ENCODE results near the gene MOCS3. TPM values are rescaled to one million over a fixed set of nuclear protein-coding genes. Genes with fewer than 3 reads are reported as not detected.

Gene MOCS3
- total RNA-seq, 1 experiment from 2014 or later = 6.4 TPM

- no peak for TF ChIP-seq EZH2 (IDR thresholded peaks at IDR 0.05)
- intact Hi-C loops (cut with micrococcal nuclease) = no loop called here
- Histone ChIP-seq H3K36me3 (ENCODE audit: control insufficient read depth in 1 of 2, insufficient read depth in 2 of 2, low read length in 2 of 2) (peaks cover 33 to 60% of the 10 kb centered on the region in 2 experiments), H2AFZ (ENCODE audit: low read depth, low read length, poor library complexity, severe bottlenecking) (no peak overlapping the region), H3K4me1 (ENCODE audit: control insufficient read depth in 1 of 2, insufficient read depth in 2 of 2, low read length in 2 of 2) (peaks cover 2 to 12% of the 10 kb centered on the region in 2 experiments; a peak in 3 of 4 replicates), H4K20me1 (ENCODE audit: insufficient read depth) (peaks cover 73% of the 10 kb centered on the region; the same call in 1 of the 2 replicates), H3K9ac (ENCODE audit: low read length) (no peak overlapping the region), H3K79me2 (ENCODE audit: insufficient read depth, low read length) (peaks cover 100% of the 10 kb centered on the region), H3K9me2 (ENCODE audit: insufficient read depth) (no peaks in the 10 kb centered on the region), H3K27me3 (ENCODE audit: insufficient read depth, low read length) (no peaks in the 10 kb centered on the region), H3K4me3 (replicated peaks in 1 of 2; ENCODE audit: low read depth in 1 of 2, low read length in 2 of 2) (no peak overlapping the region), H3K27ac (ENCODE audit: low read depth, low read length) (no peak overlapping the region), H3K4me2 (ENCODE audit: low read length) (no peak overlapping the region), H3K9me3 (ENCODE audit: control insufficient read depth in 1 of 2, insufficient read depth in 1 of 2, low read depth in 1 of 2, low read length in 2 of 2) (no peaks in the 10 kb centered on the region)
- RAD21 ChIA-PET (ENCODE audit: low non-redundant PET in 1 of 2, low total read pairs in 2 of 2, uncharacterized antibody in 2 of 2, unreplicated experiment in 2 of 2) = no interaction called here
- no peak for DNase-seq (ENCODE audit: low read depth, low spot score)
- POLR2A ChIA-PET = no interaction called here
- no peak for ATAC-seq
- CTCF ChIA-PET = interaction anchor here (1.0 kb wide), 1 partner anchor 130 kb away, joined by 4 read pairs; the partner anchor contains the start of gene BCAS4
- BruUV-seq (replicated peaks) = no TSS peak
These were observed 34.2 kb upstream of the MOCS3 start for GRCh38 chr20:50924261-50924920.

- Histone ChIP-seq H3K27ac (ENCODE audit: low read depth, low read length) (no peak overlapping the region), H4K20me1 (ENCODE audit: insufficient read depth) (peaks cover 60% of the 10 kb centered on the region; the same call in 1 of the 2 replicates), H2AFZ (ENCODE audit: low read depth, low read length, poor library complexity, severe bottlenecking) (no peak overlapping the region), H3K79me2 (ENCODE audit: insufficient read depth, low read length) (peaks cover 89% of the 10 kb centered on the region), H3K36me3 (ENCODE audit: control insufficient read depth in 1 of 2, insufficient read depth in 2 of 2, low read length in 2 of 2) (peaks cover 33 to 55% of the 10 kb centered on the region in 2 experiments), H3K4me3 (replicated peaks in 1 of 2; ENCODE audit: low read depth in 1 of 2, low read length in 2 of 2) (no peak overlapping the region), H3K4me1 (ENCODE audit: control insufficient read depth in 1 of 2, insufficient read depth in 2 of 2, low read length in 2 of 2) (peaks cover 2 to 19% of the 10 kb centered on the region in 2 experiments; a peak in 3 of 4 replicates), H3K4me2 (ENCODE audit: low read length) (no peak overlapping the region), H3K27me3 (ENCODE audit: insufficient read depth, low read length) (no peaks in the 10 kb centered on the region), H3K9me3 (ENCODE audit: control insufficient read depth in 1 of 2, insufficient read depth in 1 of 2, low read depth in 1 of 2, low read length in 2 of 2) (no peaks in the 10 kb centered on the region), H3K9ac (ENCODE audit: low read length) (no peak overlapping the region), H3K9me2 (ENCODE audit: insufficient read depth) (no peaks in the 10 kb centered on the region)
- CTCF ChIA-PET = interaction anchor here (1.2 kb wide), 1 partner anchor 132 kb away, joined by 3 read pairs; the partner anchor contains the start of gene BCAS4
- TF ChIP-seq EZH2phosphoT487 (IDR thresholded peaks at IDR 0.05; ENCODE audit: borderline replicate concordance) = no peak
- no peak for TF ChIP-seq CBX3 (IDR thresholded peaks at IDR 0.05; ENCODE audit: low read depth)
- TF ChIP-seq ELF1 (IDR thresholded peaks at IDR 0.05; ENCODE audit: borderline replicate concordance, low read depth) = no peak
- no peak for TF ChIP-seq YY1 (IDR thresholded peaks at IDR 0.05; ENCODE audit: extremely low read depth, insufficient replicate concordance, low read depth, low read length)
- no peak for TF ChIP-seq SRF (IDR thresholded peaks at IDR 0.05; ENCODE audit: low read depth)
- no peak for TF ChIP-seq ZNF274 (IDR thresholded peaks at IDR 0.05; ENCODE audit: low read depth, low read length)
- no peak for TF ChIP-seq CEBPB (IDR thresholded peaks at IDR 0.05; ENCODE audit: low read depth)
- no peak for TF ChIP-seq SP1 (IDR thresholded peaks at IDR 0.05; ENCODE audit: low read depth)
- no peak for TF ChIP-seq EZH2 (IDR thresholded peaks at IDR 0.05)
- TF ChIP-seq SIN3A (IDR thresholded peaks at IDR 0.05; ENCODE audit: low read depth) = no peak
- no peak for TF ChIP-seq MAX (IDR thresholded peaks at IDR 0.05)
- no peak for TF ChIP-seq ATF3 (IDR thresholded peaks at IDR 0.05)
- no peak for TF ChIP-seq REST (IDR thresholded peaks at IDR 0.05; ENCODE audit: low read depth)
- no peak for TF ChIP-seq POLR2A (IDR thresholded peaks at IDR 0.05; ENCODE audit: borderline replicate concordance, extremely low read depth, insufficient read depth, insufficient read length)
- no peak for TF ChIP-seq JUND (IDR thresholded peaks at IDR 0.05)
- POLR2A ChIA-PET = no interaction called here
- intact Hi-C loops (cut with micrococcal nuclease) = no loop called here
- DNase-seq (ENCODE audit: low read depth, low spot score) (no peak), ATAC-seq (no peak)
- BruUV-seq (replicated peaks) = no TSS peak
- RAD21 ChIA-PET (ENCODE audit: low non-redundant PET in 1 of 2, low total read pairs in 2 of 2, uncharacterized antibody in 2 of 2, unreplicated experiment in 2 of 2) = no interaction called here
These were observed 32.1 kb upstream of the MOCS3 start for GRCh38 chr20:50926530-50926929.
